Measurements from ENCODE around the gene SLC4A4.
"Not testable (repeated sequence)": the region's sequence is repeated elsewhere in the genome, so short reads cannot be mapped to it uniquely, and the experiment has no call there.

The SLC4A4 gene

GRCh38 chr4:71361476-71361875, 22.7 kb downstream of the SLC4A4 start:
- no peak for DNase-seq

DNA sequence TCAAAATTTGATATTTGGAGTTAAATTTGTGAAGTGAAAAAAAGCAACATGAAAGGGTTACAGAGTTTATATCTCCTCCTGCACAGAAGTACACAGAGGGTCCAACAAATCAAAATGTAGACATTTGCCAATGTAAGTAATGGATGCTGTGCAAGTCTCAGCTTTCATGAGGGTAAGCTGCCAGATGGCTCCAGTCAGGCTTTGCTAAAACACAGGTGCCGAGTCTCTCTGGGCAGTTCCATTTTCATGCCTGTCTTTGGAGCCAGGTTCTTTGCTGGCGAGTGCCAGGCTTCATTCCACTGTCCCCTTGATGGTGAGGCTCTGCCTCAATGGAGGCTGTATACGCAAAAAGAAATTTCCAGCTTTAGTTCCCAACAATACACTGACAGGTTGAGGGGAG, 27.9 kb downstream of the SLC4A4 start:
- DNase-seq, result no peak

- DNase-seq, result no peak
Measured at GRCh38 chr4:71367546-71367945, 28.7 kb downstream of the SLC4A4 start.

GRCh38 chr4:71368906-71369305, 30.1 kb downstream of the SLC4A4 start:
- DNase-seq, result no peak

DNA sequence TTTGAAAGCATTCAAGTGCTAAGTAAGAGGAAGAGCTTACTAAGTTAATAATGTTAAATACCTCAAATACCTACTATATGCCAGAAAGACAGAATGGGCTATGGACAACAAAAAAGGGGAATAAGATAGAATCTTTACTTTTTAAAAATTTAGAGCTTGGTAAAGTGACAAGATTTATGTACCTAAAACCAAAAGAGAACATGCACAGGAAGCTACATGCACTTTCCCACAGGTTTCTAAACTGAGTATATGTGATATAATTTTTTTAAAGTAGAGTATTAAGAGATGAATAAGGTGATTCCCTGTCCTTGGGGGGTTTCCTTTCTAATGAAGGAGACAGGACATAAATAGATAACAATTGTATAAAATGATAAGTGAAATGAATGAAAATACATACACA, 30.7 kb downstream of the SLC4A4 start:
- DNase-seq, result no peak

- no peak for DNase-seq
Measured at GRCh38 chr4:71375494-71375893, 36.7 kb downstream of the SLC4A4 start.

GRCh38 chr4:71377561-71377960, 38.7 kb downstream of the SLC4A4 start:
- no peak for DNase-seq

DNA sequence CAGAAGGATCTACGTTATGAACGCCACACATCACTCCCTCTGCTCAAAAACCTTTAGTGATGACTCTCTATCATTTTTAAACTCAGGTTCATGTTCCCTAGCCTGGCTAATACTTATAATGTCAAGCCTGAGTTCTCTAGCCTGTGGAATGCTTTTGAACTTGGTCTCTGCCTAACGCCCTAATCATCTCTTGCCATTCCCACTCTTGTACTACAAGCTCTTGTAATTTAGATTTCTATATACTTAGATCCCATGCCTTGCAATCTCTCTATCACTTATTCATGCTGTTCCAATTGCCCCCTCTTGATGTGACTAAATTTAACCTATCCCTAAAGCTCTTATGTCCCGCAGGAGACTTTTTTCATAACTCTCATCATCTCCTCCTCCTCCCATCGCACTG, 40.3 kb downstream of the SLC4A4 start:
- DNase-seq, result no peak

DNA sequence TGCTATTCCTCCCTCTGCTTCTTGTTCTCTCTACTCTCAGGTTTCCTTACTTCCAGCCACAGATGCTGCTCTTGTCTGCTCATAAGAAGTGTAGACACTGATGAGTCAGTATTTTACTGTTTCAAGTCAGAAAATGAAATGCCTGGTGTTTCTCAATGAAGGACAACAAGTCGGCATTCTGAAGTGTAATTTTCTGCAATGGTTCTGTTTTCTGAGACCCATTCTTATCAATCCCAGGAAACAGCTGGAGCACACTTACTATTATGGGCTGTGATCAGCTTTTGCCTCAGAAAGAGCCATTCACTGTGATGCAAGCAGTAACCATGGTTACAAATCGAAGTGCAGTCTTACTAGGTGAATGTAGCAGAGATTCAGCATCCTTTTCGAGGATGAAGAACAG, 42.0 kb downstream of the SLC4A4 start:
- DNase-seq, result no peak

DNA sequence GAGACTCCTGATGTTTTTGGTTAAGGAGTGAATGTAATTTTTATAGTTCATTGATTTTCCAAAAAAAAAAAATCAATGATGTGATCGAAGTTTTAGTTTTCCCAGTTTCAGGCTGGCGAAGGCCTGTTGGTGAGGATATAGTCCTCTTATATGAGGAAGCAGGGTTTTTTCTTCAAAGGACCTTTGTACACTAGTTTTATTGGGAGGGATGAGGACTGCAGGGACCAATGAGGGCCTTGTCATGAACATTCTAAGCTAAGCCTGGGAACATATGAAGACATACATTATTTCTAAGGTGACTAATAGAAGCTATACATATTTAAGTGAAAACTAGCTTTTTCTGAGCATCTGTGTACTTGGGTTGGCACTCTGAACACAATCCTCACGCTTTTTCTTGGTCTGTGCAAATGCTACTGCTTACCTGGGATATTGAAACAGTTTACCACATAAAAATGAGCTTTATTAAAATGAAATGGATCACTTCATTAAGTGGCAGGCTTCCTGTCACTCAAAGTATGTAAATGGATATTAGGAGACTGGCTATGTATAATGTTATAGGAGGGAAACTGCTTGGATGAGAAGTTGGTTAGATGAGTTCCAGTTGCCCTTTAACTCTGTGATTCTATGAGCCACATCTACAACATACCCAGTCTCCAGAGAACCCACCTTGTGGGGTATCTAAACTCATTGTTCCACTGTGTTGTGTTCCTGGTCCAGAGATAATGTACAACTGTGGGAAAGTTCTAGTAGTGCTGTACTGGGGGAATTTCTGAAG, 43.5 kb downstream of the SLC4A4 start:
- no peak for DNase-seq

DNA sequence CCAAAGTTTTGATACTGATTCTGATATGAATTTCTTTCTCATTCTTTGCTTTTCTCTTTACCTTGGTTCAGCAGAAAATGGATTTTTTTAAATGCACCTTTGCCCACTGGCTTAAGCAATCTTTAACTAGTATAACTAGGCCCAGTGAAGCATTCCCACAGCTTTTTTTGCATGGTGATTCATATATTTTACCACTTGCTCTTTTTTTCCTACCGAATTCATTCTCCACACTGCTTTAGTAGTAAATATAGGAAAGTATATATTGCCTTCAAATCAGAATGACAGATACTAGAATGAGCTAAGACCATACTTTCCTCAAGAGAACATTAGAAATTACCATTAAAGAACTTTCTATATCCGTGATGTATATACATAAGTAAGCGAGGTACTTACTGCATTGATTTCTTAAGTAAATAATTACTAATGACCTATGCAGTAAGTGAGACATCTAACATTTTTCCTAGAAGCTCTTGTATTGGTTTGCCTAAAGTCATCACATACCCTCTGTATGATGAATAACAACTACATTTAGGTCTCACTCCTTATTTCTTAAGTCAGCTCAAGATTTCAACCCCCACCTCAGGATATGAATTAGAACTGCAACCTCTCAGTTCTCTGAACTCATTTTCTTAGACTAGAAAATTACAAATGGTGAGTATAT, 44.2 kb downstream of the SLC4A4 start:
- DNase-seq, result no peak

GRCh38 chr4:71383984-71384383, 45.2 kb downstream of the SLC4A4 start:
- no peak for DNase-seq

GRCh38 chr4:71389149-71389827, 50.5 kb downstream of the SLC4A4 start:
- DNase-seq, result no peak

DNA sequence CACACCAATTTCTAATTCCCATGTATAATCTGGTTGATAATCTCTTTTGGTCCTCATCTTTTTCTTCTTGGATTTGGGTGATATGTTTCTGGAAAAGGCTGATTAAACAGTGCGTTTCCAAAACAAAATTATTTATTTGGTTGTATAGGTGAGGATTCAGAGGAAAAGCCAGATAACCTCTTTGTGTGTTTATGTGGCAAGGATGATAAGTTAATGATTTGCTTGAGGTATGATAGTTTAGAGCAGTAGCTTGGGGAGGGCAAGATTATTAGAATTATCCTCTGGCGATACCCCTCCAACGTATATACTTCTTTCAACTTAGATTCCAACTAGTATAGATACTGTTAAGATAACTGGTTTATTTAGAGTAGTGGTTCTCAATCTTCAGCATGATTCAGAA, 53.3 kb downstream of the SLC4A4 start:
- DNase-seq, result no peak

DNA sequence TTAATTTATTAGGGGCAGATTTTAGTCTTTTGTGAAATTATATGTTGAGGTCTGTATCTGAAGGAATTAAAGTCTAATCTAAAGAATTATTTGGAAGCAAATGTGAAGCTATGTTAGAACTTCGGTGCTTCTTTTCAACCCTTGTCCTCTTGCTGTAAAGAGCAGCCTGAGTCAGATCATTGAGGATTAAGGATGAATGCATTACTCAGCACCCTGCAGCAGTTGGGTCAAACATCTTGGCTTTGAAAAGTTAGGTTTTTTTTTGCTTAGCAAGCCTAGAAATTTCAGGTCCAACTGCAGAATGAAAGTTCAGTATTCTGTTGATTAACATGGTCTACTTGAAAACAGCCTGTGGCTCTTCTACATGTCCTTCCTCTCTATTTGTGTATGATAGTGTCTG, 57.6 kb downstream of the SLC4A4 start:
- DNase-seq, result no peak

DNA sequence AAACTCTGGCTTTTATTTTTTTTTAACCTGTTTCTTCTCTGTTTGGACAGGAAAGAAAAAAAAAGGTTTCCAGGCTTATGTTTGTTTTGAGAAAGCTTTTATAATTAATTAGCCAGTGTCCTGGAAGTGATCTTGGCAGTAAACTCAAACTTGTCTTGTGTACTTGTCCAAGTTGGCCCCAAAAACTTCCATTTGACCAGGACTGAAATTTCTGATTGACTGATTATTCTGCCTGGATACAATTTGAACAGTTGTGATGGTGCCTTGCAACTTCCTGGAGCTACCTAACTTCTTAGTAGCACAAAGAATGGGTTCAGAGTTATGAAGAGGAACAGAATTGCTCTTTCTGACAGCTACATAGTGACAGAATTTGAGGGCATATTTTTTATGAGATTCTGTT, 62.0 kb downstream of the SLC4A4 start:
- DNase-seq, result no peak

GRCh38 chr4:71402616-71403015, 63.8 kb downstream of the SLC4A4 start:
- no peak for DNase-seq

DNA sequence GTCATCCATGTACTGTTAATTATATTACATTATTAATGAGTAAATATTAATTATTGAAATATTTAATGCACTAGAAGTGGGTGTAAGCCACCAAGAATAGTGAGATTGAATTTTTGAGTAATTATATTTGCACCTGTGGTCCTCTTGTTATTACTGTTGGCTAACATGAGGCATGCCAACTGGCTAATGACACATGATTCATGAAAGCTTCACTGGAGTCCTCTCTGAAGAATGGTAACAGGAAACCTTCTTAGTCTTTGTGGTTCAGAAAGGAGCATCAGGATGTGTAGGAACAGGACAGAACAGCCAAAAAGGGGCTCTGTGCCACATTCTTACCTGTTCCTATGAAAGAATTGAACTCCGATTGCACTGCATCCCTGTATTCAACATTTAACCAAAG, 65.2 kb downstream of the SLC4A4 start:
- DNase-seq, result no peak

GRCh38 chr4:71405791-71406190, 67.0 kb downstream of the SLC4A4 start:
- no peak for DNase-seq

- no peak for DNase-seq
Measured at GRCh38 chr4:71406459-71406963, 67.7 kb downstream of the SLC4A4 start.

DNA sequence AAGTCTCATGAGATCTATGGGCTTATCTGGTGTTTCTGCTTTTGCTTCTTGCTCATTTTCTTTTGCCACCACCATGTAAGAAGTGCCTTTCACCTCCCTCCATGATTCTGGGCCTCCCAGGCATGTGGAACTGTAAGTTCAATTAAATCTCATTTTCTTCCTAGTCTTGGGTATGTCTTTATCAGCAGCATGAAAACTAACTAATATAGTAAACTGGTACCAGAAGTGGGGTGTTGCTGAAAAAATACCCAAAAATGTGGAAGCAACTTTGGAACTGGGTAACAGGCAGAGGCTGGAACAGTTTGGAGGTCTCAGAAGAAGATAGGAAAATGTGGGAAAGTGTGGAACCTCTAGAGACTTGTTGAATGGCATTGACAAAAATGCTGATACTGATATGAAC, 70.1 kb downstream of the SLC4A4 start:
- DNase-seq, result not testable (repeated sequence)

- DNase-seq, result no peak
Measured at GRCh38 chr4:71411981-71412380, 73.2 kb downstream of the SLC4A4 start.

DNA sequence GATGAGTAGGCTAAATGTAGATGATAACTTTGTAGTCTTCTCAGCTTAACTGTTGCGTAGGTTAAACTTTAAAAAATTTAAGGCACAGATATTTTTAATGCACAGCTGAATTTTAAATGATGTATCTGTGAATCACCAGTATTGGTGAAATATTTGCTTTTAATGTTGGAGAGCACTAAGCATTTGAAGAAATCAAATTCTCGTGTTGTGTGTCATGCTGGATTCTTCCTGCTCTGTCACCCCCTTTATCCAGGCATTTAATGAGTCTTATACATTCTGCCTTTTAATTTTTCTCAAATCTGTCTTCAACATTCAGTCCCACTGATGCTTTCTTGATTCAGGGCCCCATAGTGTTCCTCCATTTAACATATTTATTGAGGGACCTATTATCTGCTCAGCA, 76.7 kb downstream of the SLC4A4 start:
- no peak for DNase-seq

- no peak for DNase-seq
Measured at GRCh38 chr4:71417150-71417549, 78.3 kb downstream of the SLC4A4 start.

Measured in NCI-H187 treated with DMSO at 0.1 percent for 48 hours (cell line).